ENCODE results near the gene GABRG3. TPM values are rescaled to one million over a fixed set of nuclear protein-coding genes. Genes with fewer than 3 reads are reported as not detected.

GABRG3 gene
- total RNA-seq, 1 donor from 2014 or later = not detected

DNA sequence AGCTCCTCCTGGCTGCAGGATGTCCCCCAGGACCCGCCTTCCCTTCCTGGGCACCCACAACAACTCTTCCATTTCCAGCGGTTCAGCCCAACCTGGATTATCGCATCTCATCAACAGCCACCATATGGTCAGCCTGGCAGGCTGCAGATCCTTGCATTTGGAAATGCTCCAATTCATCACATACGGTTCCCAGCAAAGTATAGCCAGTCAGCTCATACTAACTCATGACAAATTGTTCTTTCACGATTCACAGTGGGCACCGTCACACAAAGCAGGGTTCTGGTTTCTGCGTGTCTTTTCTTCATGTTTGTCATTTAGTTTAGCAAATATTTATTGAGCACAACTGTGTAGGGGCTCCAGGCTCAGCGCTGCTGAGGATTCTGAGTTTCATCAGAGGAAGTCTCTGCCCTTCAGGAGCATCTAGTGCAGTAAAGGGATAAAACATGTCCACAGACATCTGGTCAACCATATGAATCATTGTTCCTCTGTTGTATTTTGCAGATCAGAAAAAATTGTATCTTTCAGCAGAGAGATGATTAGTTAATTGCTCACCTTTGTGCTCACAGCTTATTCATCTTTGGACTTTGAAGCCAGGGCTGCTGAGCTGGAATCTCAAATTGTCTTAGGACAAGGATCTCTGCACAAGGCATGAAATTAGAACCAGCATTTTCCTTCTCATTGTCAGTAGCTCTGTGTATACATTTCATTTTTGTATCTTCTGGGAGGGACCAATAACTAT is 125.1 kb downstream of the GABRG3 start:
- intact Hi-C loops (cut with micrococcal nuclease) = no loop called here

DNA sequence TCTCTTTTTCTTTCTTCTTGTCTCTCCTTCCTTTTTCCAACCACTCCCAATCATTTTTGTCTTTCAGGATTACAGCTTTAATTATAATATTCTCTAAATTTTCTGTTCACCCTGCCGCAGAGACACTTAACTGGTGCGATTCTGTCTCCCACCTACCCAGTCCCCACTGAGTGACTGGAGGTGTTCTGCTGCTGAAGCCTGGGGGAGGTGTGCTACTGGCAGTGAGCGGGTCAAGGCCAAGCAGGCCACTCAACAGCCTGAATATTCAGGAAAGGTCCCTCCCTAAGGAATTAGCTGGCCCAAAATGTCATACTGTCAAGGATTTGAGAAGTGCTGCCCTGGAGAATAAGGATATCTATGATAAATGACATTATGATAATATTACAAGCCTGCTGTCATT is 126.5 kb downstream of the GABRG3 start:
- intact Hi-C loops (cut with micrococcal nuclease) = no loop called here

DNA sequence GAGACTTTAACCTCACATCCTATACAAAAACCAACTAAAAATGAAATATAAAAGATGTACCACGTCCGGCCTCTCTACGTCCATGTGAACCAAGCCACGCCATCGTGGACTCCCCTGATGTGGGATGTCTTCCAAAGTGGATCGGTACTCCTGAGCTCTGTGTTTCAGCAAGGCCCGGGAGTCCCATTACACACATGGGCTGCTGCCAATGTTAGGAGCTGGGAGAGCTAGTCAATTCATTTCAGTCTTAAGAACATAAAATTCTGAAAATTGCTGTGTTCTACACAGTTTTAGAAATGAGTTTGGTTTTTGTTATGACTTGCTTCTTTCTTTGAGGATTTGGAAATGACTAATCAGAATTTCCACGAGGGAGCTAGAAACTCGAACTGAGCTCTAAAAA is 131.0 kb downstream of the GABRG3 start:
- intact Hi-C loops (cut with micrococcal nuclease) = no loop called here

DNA sequence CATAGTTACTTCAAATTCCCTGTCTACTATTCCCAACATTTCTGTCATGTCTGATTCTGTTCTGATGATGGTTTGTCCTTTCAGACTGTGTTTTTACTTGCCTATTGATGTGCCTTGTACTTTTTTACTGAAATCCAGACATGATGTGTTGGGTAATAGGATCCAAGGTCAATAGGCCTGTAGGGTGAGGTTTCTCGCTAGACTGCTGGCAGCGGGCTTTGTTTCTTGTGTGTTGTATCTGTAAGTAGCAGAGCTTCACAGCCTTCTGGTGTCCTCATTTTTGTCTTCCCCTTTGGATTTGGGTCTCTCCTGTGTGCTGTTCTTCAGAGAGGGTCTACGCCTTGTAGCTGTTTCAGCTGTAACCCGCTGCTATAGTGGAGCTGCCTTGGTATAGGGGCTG is 140.3 kb downstream of the GABRG3 start:
- intact Hi-C loops (cut with micrococcal nuclease) = no loop called here

GRCh38 chr15:27114473-27114872 is 143.5 kb downstream of the GABRG3 start:
- intact Hi-C loops (cut with micrococcal nuclease) = no loop called here

DNA sequence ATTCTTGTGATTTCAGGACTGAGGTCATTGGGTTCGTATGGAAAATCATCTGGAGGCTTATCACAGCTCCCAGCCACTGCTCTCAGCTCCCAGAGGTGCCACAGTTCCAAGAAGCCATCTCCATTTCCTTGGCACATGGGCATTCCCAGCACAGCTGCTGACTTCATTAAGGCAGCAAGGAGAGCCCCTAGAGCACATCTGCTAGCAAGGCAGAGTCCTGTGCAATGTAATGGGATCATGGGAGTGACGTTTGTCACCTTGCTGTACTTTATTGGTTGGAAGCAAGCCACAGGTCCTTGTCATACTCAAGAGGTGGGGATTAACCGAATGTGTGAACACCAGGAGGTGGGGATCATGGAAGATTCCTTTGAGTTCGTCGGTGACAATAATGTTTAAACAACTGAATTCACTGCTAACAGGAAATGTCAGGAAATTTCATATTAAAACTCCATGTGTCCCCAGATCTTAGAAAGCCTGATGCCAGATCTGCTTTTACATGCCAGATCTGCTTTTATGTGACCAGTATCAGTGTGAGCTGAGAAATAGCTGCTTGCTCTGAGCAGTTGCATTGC is 148.8 kb downstream of the GABRG3 start:
- intact Hi-C loops (cut with micrococcal nuclease) = no loop called here

DNA sequence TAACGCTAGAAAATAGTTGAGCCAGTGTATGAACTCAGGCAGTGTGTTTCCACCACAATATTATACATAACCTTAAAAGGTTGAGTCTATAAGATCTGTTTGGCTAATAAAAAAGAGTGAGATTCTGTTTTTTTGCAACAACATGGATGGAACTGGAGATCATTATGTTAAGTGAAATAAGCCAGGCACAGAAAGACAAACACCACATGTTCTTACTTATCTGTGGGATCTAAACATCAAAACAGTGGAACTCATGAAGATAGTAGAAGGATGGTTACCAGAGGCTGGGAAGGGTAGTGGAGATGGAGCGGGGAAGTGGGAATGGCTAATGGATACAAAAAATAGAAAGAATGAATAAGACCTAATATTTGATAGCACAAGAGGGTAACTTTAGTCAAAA is 150.7 kb downstream of the GABRG3 start:
- intact Hi-C loops (cut with micrococcal nuclease) = no loop called here

DNA sequence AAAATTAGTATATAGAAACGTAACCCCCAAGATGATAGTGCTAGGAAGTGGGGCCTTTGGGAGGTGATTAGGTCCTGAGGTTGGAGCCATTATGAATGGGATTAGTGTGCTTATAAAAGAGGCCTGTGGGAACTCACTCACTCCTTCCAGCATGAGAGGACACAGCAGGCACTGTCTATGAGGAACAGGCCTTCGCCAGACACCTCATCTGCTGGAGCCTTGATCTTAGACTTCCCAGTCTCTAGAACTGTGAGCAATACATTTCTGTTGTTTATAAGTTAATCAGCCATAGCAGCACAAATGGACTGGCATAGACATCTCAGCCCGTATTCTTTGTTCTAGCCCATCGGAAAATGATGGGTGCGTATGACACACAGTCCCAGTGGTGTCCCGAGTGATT is 152.3 kb downstream of the GABRG3 start:
- intact Hi-C loops (cut with micrococcal nuclease) = no loop called here

DNA sequence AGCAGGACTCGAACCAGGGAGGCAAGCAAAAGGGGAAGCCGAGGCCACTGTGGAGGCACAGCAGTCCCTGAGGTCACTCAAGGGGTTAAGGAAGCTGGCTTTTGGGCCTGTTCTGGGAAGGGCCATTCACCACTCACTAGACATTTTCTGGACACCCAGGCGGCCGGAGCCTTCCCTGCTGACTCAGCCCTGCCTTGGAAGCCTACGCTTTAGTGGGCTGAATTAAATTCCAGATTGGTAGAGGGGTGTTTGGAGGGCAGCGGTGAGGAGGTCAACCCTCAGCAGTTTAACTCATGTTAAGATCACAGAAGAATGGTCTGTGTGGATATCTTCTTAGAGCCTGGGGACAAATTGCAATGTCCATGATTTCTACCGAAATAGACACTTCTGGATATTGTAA is 152.8 kb downstream of the GABRG3 start:
- intact Hi-C loops (cut with micrococcal nuclease) = no loop called here

GRCh38 chr15:27124287-27124871 is 153.4 kb downstream of the GABRG3 start:
- intact Hi-C loops (cut with micrococcal nuclease) = no loop called here

GRCh38 chr15:27125185-27125584 is 154.2 kb downstream of the GABRG3 start:
- intact Hi-C loops (cut with micrococcal nuclease) = no loop called here

- intact Hi-C loops (cut with micrococcal nuclease) = no loop called here
Measured at GRCh38 chr15:27126449-27126848, 155.5 kb downstream of the GABRG3 start.

DNA sequence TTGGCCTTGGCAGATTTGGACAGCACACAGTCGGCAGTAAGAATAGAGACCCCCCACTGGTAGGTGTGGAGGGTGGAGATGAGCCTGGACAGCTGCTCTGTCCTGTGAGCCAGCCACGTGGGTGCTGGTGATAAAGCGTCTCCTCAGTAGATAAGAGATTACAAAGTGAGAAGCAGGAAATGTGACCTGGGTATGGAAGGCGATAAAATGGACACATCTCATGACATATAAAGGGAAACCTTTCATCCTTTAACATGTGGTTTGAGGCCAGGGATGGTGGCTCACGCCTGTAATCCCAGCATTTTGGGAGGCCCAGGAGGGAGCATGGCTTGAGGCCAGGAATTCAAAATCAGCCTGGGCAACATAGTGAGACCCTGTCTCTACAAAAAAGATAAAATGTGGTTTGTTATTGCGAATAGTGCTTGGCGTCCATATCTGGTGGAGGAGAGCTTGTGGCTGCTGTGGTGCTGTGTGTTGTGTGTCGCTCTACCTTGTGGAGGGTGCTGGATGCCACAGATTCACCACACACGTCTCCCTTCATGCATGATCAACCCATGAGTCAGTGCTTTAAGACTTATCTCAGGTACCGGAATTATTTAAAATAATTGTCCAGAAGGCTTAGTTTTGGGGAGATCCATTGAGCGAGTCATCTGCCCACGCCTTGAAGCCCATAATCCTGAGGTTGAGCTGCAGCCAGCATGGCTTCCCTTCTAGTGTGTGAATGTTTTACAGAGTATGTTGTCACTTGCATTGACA is 157.0 kb downstream of the GABRG3 start:
- intact Hi-C loops (cut with micrococcal nuclease) = no loop called here

- intact Hi-C loops (cut with micrococcal nuclease) = no loop called here
Measured at GRCh38 chr15:27133249-27133648, 162.3 kb downstream of the GABRG3 start.

DNA sequence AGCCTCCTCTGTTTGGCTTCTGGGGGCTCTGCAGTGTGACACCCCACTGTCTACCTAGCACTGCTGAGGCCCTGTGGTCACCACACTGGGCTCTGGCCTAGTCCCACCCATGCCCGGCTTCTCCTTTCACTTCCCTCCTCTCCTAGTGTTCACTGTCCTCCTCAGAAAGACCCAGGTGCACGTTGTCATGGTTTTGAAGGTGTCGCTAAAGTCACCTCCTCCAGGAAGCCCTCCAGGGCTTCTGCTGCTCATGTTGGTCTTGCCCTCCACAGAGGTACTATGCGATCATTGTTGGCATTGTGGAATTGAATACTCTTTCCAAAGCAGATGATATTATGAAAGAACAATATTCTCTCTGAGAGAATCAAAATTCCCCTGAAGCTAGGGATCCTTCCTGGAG is 163.5 kb downstream of the GABRG3 start:
- intact Hi-C loops (cut with micrococcal nuclease) = no loop called here

DNA sequence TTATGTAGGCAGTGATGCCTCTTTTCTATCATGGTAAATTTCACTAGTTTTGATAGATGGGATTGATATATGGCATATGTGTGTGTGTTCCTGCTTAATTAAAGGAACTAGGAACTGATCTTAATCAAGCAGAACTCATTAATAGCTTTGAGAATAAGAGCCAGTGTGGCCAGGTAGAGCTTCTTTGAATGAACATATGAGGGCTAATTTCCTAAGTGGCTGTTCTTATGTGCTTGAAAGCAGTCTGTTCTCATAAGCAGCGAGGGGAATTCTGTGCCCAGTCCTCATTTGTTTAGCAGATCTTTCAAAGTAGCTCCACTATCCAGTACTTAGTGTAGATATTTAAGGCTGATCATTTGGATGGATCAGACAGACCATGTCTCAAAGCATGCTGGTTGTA is 164.2 kb downstream of the GABRG3 start:
- intact Hi-C loops (cut with micrococcal nuclease) = no loop called here

DNA sequence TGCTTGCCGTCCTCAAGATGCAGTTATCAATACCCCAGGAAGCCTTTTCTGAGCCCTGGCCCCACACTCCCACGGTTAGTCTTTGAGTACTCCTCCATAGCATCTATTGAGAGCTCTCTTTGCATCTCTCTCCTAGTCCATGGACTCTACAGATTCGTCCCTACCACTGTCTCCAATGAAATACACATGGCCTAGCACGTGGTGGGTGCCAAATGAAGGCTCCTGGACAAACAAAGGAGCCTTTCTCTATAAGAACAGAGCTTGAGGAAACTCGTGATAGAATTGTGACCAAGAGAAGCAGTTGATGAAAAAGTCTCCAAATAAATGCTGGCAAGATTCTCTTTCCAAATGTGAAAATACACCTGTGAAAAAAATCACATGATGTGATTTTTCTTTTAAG is 166.1 kb downstream of the GABRG3 start:
- intact Hi-C loops (cut with micrococcal nuclease) = no loop called here

- intact Hi-C loops (cut with micrococcal nuclease) = no loop called here
Measured at GRCh38 chr15:27165590-27165989, 194.6 kb downstream of the GABRG3 start.

DNA sequence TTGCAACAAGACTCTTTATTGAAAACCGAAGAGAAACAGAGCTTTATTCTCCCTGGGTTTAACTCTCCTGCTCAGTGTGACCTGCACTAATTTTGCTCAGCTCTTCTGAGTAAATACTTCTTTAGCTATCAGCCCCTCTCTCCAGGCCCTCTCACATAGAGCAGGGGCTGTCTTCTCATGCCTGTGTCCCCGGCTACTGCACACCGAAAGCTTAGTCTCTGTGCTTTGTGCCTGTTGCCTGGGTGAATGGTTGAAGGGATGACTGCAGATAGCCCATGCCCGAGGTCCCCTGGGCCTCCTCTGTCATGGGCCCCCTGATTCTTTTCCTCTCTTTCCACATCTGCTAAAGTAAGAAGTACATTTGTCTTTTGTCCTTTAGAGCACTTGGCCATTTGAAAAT is 195.9 kb downstream of the GABRG3 start:
- intact Hi-C loops (cut with micrococcal nuclease) = no loop called here

- intact Hi-C loops (cut with micrococcal nuclease) = no loop called here
Measured at GRCh38 chr15:27167738-27168137, 196.8 kb downstream of the GABRG3 start.

GRCh38 chr15:27170851-27171250 is 199.9 kb downstream of the GABRG3 start:
- intact Hi-C loops (cut with micrococcal nuclease) = no loop called here

GRCh38 chr15:27172821-27173220 is 201.8 kb downstream of the GABRG3 start:
- intact Hi-C loops (cut with micrococcal nuclease) = no loop called here

Data from T-helper 2 cell treated with Interferon-gamma antibody and Interleukin-4, amounts not matched to agents 100 ng/mL and 5 ng/mL, for 36 hours (primary cell).